ENCODE data around the gene NMT1.

GRCh38 chr17:45070809-45071208, 9.7 kb downstream of the NMT1 start:
- no peak for TF ChIP-seq GATA2 (IDR thresholded peaks at IDR 0.05; ENCODE audit: low read depth, low read length)
- no peak for TF ChIP-seq GATA3 (IDR thresholded peaks at IDR 0.05; ENCODE audit: low read depth, low read length)

Measured in SH-SY5Y (cell line).